GM12878 (cell line): Measurements from ENCODE around the gene POLD2. TPM values are rescaled to one million over a fixed set of nuclear protein-coding genes. Genes with fewer than 3 reads are reported as not detected.

Source experiments
- ATAC-seq: fragments of 200-7000 bp; cut with Tn5 transposase; 3 replicates; pipeline ENCODE4 v1.9.1; 2020; ENCODE audit warnings: mild to moderate bottlenecking, moderate library complexity
- BruUV-seq: library from RNA; stranded (reverse); fragments of 400-500 nt; replicated peaks from 2 replicates; lab custom pipeline; 2021; lab: Mats Ljungman, UMichigan
- CTCF ChIA-PET: fragments of 300-600 bp; sonication (Branson Sonifier 250); formaldehyde crosslinking; extraction: SDS; loops from one replicate; lab custom pipeline; 2021; ENCODE audit warnings: inconsistent platforms; lab: Yijun Ruan, JAX
- POLR2A ChIA-PET: fragments of 350-600 bp; formaldehyde crosslinking; extraction: SDS; loops from one replicate; lab custom pipeline; 2021; ENCODE audit warnings: inconsistent platforms; lab: Charles Lee
- RAD21 ChIA-PET: fragments of 300-600 bp; sonication (Branson Sonifier 250); formaldehyde crosslinking; loops from one replicate; lab custom pipeline; 2023; ENCODE audit warnings: antibody characterized with exemption; ENCODE audit not compliant: unreplicated experiment; lab: Charles Lee
- SMC1A ChIA-PET: fragments of 300-600 bp; sonication (Branson Sonifier 250); formaldehyde crosslinking; loops from one replicate; lab custom pipeline; 2023; ENCODE audit not compliant: unreplicated experiment, uncharacterized antibody; lab: Charles Lee
- DNase-seq: peaks from one replicate; pipeline ENCODE4 v3.0.0-alpha.2; 2011; ENCODE audit warnings: low read depth, low spot score
- FAIRE-seq: peaks from 3 replicates; lab custom pipeline; 2011; peaks lifted over from hg19 to GRCh38; lab: Jason Lieb, UNC
- H2AFZ ChIP-seq: 2 replicates; pipeline ENCODE4 v1.6.0; 2011; ENCODE audit warnings: low read depth, low read length, control low read depth; ENCODE audit not compliant: control insufficient read depth
- H3K27ac ChIP-seq: 2 replicates; pipeline ENCODE4 v1.5.1; 2011; ENCODE audit warnings: control low read depth; ENCODE audit not compliant: control insufficient read depth, insufficient read depth
- H3K27me3 ChIP-seq, 2 experiments: replicated peaks in 1 of 2; 2 replicates each; pipeline versions ENCODE4 v1.6.0 to v1.6.1; 2011; ENCODE audit warnings: low read length in 1 of 2; ENCODE audit not compliant: control insufficient read depth in 2 of 2, insufficient read depth in 2 of 2
- H3K36me3 ChIP-seq, 2 experiments: 2 replicates each; pipeline ENCODE4 v1.5.1; 2011; ENCODE audit warnings: low read length in 1 of 2; ENCODE audit not compliant: control insufficient read depth in 2 of 2, insufficient read depth in 2 of 2
- H3K4me1 ChIP-seq: 2 replicates; pipeline ENCODE4 v1.6.1; 2011; ENCODE audit warnings: mild to moderate bottlenecking, low read length, moderate library complexity, mixed read lengths; ENCODE audit not compliant: control insufficient read depth, insufficient read depth
- H3K4me2 ChIP-seq: 2 replicates; pipeline ENCODE4 v1.6.0; 2011; ENCODE audit warnings: control low read depth; ENCODE audit not compliant: control insufficient read depth, insufficient read depth
- H3K4me3 ChIP-seq: fragments of 200-600 bp; sonication (generic); 2 replicates; pipeline ENCODE4 v1.5.1; 2016
- H3K79me2 ChIP-seq: 2 replicates; pipeline ENCODE4 v1.6.0; 2011; ENCODE audit warnings: low read length; ENCODE audit not compliant: control insufficient read depth, insufficient read depth
- H3K9ac ChIP-seq: 2 replicates; pipeline ENCODE4 v1.8.0; 2011; ENCODE audit warnings: low read length, control low read depth, mixed read lengths; ENCODE audit not compliant: control insufficient read depth, insufficient read depth
- H3K9me3 ChIP-seq: replicated peaks from 3 replicates; pipeline ENCODE4 v1.5.1; 2011; ENCODE audit warnings: mild to moderate bottlenecking, low read length; ENCODE audit not compliant: control insufficient read depth, insufficient read depth
- H4K20me1 ChIP-seq: 2 replicates; pipeline ENCODE4 v1.6.0; 2011; ENCODE audit not compliant: control insufficient read depth, insufficient read depth
- BACH1 ChIP-seq: fragments of 450-650 bp; IDR thresholded peaks from 2 replicates; pipeline ENCODE4 v1.6.1; 2017; ENCODE audit warnings: mild to moderate bottlenecking, borderline replicate concordance
- JUND ChIP-seq: IDR thresholded peaks from 2 replicates; pipeline ENCODE4 v1.6.1; 2012; ENCODE audit warnings: low read depth, mild to moderate bottlenecking, low read length, improper control_type of control experiment, moderate library complexity
- MTA2 ChIP-seq: fragments of 450-650 bp; IDR thresholded peaks from 2 replicates; pipeline ENCODE4 v1.6.1; 2016; ENCODE audit warnings: low read depth, mild to moderate bottlenecking, moderate library complexity
- MTA3 ChIP-seq: IDR thresholded peaks from 2 replicates; pipeline ENCODE4 v1.6.1; 2012; ENCODE audit warnings: low read length, inconsistent platforms, borderline replicate concordance
- PBX3 ChIP-seq: IDR thresholded peaks from 2 replicates; pipeline ENCODE4 v1.6.1; 2011; ENCODE audit warnings: mild to moderate bottlenecking, low read depth, low read length, moderate library complexity; ENCODE audit not compliant: insufficient replicate concordance
- PML ChIP-seq: IDR thresholded peaks from 2 replicates; pipeline ENCODE4 v1.6.1; 2012; ENCODE audit warnings: low read length, inconsistent platforms
- RCOR1 ChIP-seq: conservative IDR thresholded peaks from 2 replicates; pipeline ENCODE4 v1.6.1; 2012; ENCODE audit warnings: low read depth, low read length, improper control_type of control experiment
- SKIL ChIP-seq: fragments of 450-650 bp; IDR thresholded peaks from 2 replicates; pipeline ENCODE4 v1.6.1; 2017; ENCODE audit warnings: mild to moderate bottlenecking, low read depth, inconsistent platforms; ENCODE audit not compliant: poor library complexity, severe bottlenecking
- SMAD1 ChIP-seq: fragments of 450-650 bp; IDR thresholded peaks from 2 replicates; pipeline ENCODE4 v1.6.1; 2018; ENCODE audit warnings: mild to moderate bottlenecking, low read depth; ENCODE audit not compliant: partially characterized antibody
- TCF12 ChIP-seq: IDR thresholded peaks from 2 replicates; pipeline ENCODE4 v1.6.1; 2011; ENCODE audit warnings: low read depth, mild to moderate bottlenecking, low read length
- TCF7 ChIP-seq: IDR thresholded peaks from 2 replicates; pipeline ENCODE4 v1.6.1; 2014; ENCODE audit warnings: antibody characterized with exemption, borderline replicate concordance
- WGBS: methylation state at CpG from one replicate; pipeline ENCODE4 v1.1.6; 2016; ENCODE audit warnings: low lambda C conversion rate; ENCODE audit not compliant: insufficient replicate concordance, insufficient coverage; ENCODE audit errors: missing lambda C conversion rate; 5-methylcytosine and 5-hydroxymethylcytosine counted together
- in situ Hi-C: fragments of 300-500 bp; cut with MboI; formaldehyde crosslinking; loops from 9 replicates; pipeline ENCODE4 v1.14.3; 2018; ENCODE audit warnings: mixed read lengths
- intact Hi-C: fragments of 100-400 bp; cut with micrococcal nuclease; formaldehyde crosslinking; loops from one replicate; pipeline ENCODE4 v1.14.2; 2022; ENCODE audit not compliant: unreplicated experiment
- polyA plus RNA-seq, 11 experiments: library from polyadenylated mRNA; depleted of rRNA in 4 of 11; unstranded in 6 of 11; stranded (reverse) in 5 of 11; fragments of >200 nt; fragmentation: Nextera tagmentation in 4 of 11; fragmentation: Illumina TruSeq in 1 of 11; extraction: Ambion mirVana in 4 of 11; extraction: Trizol in 1 of 11; gene quantifications; 1 replicate in 1 of 11; 2 replicates in 10 of 11; pipeline versions ENCODE4 v1.2.1 to v1.2.3, GENCODE V29; 2011 to 2016; ENCODE audit warnings: inconsistent platforms in 2 of 11, missing spikeins in 2 of 11, low read depth in 1 of 11
- total RNA-seq, 4 experiments: library from RNA; depleted of rRNA in 3 of 4; stranded (reverse); fragments of >200 nt in 3 of 4; fragmentation: Illumina TruSeq in 1 of 4; extraction: Trizol in 1 of 4; gene quantifications; 2 replicates each; pipeline versions ENCODE4 v1.2.1 to v1.2.3, GENCODE V29; 2013 to 2021

Gene POLD2
- total and polyA plus RNA-seq, 10 of the 15 experiments (the other 5 are each of a cell fraction or from before 2014, with no cell fraction given): 19.1 to 287 (median 169) TPM

DNA sequence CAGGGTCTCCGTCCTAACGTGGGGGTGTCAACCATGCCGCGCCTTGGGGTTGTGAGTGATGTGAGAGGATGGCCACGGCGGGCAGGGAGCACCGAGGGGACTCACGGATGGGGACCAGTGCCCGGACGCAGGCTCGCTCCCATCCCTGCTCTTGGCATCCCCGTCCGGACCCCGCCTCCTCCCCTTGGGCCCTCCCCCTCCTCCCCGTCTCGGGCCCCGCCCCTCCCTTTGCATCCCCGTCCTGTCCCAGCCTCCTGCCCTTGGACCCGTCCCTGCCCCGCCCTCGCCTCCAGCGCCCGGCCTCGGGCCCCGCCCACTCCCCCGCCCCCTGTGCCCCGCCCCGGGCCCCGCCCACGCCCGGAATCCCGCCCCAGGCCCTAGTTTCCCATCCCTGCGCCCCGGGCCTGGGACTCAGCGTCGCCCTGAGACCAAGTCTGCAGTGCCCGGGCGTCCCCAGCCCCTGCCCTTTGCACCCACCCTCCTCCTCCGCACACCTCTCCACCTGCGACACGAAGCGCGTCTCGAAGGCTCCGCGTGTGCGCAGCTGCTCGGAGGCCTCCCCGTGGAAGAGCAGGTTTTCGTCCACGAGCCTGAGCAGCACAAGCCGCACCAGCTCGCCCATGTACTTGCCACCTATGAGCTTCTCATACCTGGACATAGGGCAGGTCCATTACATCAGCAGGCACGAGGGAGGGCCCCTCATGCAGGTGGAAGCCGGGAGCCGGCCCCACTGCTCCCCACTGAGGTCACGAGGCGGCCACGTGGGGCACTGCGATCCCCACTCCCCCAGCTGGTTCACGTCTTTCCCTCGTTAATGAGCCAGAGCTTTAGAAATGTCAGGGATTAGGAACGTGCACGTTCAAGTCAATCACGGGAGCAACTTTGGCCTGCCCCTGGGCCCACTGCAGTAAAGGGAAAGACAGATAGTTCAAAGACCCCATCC is 22.9 kb upstream of the POLD2 start:
- H3K27me3 ChIP-seq: no peaks in the 10 kb centered on the region
- DNase-seq (no peak), FAIRE-seq (no peak), ATAC-seq (peak; percentile 42)
- in situ Hi-C loops (no loop called here), intact Hi-C loops (no loop called here)
- WGBS: 56% methylated on average over 40 of the region's 65 CpGs
- H3K4me3 ChIP-seq: no peak overlapping the region
- no peak overlapping the region for H3K27ac ChIP-seq
- ChIA-PET CTCF (no interaction called here), RAD21 (no interaction called here), POLR2A (no interaction called here), SMC1A (no interaction called here)
- no peak overlapping the region for H3K9ac ChIP-seq
- no peaks in the 10 kb centered on the region for H3K36me3 ChIP-seq
- H3K79me2 ChIP-seq: no peaks in the 10 kb centered on the region
- TF ChIP-seq SKIL (no peak), JUND (no peak), TCF12 (no peak), MTA2 (no peak), TCF7 (no peak), PML (no peak), BACH1 (no peak), RCOR1 (no peak), PBX3 (no peak), MTA3 (no peak), SMAD1 (no peak)
- no TSS peak for BruUV-seq
- no peak overlapping the region for H3K4me2 ChIP-seq
- no peaks in the 10 kb centered on the region for H3K9me3 ChIP-seq
- H4K20me1 ChIP-seq: no peaks in the 10 kb centered on the region
- H2AFZ ChIP-seq: no peak overlapping the region
- peaks cover 5% of the 10 kb centered on the region for H3K4me1 ChIP-seq
